NCI-H2196 treated with DMSO at 0.1 percent for 48 hours (cell line): ENCODE measurements around the gene DTNB.

ENCODE experiments used
- DNase-seq: peaks from one replicate; lab custom pipeline; 2025; ENCODE audit not compliant: unreplicated experiment; lab: John Stamatoyannopoulos, UW

DTNB gene

DNA sequence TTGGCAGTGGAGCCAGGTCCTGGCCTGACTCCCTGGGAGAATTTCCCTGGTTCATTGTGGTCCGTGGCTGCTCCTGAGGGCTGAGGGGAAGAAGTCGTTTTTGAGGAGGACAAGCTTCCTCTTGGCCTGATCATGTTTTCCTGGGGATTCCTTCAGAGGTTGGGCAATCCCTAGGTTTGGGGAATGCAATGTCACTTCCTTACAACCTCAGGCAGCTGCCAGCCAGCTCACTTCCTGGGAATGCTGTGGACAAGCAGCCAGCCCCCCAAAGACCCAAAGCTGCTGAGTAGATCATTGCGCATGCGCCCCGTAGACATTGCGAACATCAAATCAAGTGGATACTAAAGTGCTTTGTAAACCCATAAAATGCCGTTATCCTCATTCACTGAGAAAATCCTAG, 324.0 kb downstream of the DTNB start:
- no peak for DNase-seq

DNA sequence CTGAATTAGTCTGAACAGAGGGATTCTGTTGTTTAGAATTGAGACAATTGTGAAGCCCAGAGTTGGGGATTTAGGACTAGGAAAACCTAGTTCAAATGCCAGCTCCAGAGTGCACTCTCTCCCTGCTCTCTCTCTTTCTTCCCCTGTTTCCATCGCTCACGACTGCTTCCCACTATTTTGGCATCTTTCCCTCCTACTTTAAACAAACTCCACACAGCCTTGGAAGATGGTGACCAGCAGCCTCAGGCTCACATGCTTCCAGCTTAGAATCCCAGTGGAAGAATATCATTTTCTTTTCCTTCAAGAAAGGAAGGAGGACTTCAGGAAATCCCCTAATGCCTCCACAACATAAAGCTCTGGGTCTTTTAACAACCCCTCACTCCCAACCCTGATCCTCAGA, 325.5 kb downstream of the DTNB start:
- no peak for DNase-seq

DNA sequence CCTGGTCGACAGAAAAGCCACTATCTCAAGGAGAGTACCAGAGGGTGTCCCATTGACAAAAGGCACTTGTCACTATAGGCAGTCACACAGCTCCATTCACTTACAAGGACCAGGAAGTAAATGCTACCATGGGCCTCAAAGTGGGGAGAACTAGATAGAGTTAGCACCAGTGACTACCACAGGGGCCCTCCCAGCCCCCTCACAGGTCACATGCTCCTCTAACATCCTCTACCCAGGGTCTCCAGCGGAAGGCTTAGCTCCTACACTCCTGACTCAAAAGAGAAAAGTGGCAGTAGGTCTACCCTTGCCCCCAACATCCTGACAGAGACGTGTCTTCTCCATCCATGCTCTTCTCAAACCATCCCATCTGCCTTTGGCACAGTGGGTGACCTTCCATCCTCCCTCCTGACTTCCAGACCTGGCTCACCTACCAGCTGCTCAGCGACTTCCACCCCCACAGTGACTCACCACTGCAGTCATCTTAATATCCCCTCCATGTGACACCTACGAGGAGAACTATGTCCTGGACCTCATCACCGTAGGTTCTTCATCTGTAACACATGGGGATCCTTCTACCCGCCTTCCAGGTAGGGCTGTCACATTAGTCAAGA, 326.1 kb downstream of the DTNB start:
- no peak for DNase-seq

DNA sequence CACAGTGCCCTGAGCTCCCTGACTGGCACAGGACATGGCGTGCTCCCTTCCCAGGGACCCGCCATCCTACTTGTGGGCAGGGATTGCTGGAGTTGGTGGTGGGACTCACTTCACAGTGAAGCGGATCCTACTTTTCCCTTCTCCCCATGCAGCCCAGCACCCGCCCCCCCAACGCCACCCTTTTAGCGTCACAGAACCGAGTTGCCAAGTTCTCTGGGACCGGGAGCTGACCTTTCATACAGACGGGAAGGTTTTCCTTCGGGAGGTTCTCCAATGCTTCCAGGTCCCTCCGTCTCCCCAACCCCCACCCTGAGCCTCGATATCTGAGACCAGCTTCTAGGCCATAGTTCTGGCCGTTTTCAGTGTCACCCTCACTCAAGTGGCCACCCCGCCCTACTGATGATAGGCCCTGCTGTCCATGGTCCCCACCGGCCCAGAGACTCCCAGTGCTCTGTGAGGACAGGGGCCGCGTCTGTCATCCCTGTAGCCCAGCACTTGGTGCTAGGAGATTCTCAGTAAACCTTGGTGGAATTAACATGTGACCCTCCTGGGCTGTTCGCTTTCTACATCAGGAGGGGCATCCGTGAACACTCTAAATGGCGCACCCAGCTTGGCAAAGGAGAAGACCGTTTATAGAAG, 330.1 kb downstream of the DTNB start:
- no peak for DNase-seq

DNA sequence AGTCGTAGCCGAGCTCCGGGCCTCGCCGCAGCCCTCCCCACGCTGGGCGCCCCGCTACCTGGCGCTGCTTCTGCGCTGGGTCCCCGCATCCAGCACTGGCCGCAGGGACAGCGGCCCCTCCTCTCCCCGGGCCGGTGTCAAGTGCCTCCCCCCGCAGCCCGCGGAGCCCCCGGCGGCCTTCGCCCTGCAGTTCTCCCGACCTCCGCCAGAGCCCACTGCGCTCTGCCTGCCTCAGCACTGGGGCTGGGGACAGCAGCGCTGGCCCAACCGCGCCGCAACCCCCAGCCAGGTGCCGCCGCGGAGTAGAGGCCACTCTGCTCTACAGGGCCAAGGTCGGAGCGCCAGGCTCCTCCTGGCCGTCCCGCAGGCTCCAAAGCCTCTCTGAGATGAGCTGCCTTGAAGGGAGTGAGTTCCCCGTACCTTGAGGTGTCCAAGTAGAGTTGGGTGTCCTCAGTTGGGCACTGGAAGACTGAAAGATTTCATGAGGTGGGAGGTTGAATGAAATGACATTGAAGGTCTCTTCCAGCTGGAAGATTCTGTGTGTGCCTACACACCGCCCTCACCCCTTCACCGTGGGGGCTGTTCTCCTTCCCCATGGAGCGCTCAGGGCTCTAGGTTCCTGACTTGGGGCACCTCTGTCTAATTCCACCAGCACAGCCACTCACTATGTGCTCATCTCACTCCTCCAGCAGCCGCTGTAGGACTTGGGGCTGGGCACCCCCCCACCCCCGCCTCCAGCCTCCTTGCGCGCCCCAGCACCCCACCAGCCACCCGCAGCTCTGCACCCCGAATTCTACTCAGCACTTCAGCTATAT, 330.8 kb downstream of the DTNB start:
- peak; percentile 61 for DNase-seq

DNA sequence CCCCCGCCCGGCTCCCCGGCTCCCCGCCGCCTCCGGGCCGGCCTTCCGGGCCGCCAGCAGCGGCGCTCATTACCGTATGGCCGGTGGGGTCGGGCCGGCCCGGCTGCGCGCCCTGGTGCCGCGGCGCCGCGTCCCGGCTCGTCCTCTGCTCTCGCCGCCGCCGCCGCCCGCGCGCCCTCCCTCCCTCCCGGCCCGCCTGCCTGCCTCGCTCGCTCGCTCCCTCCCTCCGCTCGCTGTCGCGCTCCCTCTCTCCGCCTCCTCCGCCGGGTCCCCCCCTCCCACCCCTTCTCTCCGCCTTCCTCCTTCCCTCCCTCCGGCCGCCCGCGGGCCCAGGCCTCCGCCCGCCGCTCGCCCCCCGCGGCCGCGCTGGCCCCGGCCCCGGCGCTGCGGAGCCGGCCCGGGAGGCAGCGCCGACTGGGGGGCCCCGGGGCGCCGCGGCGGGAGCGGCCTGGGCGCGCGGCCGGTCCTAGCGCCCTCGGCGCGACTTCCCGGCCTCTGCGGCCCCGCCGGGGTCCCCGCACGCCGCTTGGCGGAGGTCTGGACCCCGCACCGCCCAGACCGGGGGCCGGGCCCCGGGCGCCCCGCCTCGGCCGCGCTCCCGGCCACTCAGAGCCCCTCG, 331.5 kb downstream of the DTNB start, which contains the start of gene DNMT3A:
Gene DNMT3A, minus strand, starts transcription at position 173 of the 619 bp plus-strand sequence. CDS start 27,941 bp downstream, outside the sequence.
- DNase-seq = peak; percentile 64

DNA sequence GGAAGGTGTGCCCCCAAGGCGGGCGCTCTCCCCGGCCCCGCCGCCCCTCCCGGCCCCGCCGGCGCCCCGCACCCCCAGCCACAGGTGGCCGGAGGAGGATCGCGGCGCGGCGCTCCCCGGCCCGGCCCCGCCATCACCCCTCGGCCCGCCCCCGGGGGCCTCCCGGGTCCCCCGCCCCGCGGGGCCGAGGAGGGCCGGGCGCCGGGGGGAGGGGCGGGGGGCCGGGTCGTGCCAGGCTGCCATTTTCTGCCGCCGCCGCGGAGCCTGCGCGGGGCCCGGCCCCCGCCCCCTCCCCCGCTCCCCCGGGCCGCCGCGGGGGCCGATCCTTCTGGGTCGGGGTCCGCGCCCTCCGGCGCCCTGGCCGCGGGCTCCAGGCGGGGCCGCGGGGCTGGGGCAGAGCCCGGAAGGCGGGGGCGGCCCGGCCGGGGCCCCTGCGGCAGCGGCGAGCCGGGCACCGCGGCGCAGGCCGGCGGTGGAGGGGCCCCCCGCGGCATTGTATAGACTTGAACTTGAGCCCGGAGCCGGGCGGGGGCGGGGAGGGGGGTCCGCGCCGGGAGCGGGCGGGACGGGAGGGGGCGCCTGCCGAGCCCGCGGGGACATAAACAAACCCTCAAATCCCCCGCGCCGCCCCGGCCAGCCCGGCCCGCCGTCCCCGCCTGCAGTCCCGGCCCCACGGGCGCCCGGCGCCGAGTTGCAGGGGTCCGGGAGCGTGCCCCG, 332.2 kb downstream of the DTNB start:
- DNase-seq = no peak

DNA sequence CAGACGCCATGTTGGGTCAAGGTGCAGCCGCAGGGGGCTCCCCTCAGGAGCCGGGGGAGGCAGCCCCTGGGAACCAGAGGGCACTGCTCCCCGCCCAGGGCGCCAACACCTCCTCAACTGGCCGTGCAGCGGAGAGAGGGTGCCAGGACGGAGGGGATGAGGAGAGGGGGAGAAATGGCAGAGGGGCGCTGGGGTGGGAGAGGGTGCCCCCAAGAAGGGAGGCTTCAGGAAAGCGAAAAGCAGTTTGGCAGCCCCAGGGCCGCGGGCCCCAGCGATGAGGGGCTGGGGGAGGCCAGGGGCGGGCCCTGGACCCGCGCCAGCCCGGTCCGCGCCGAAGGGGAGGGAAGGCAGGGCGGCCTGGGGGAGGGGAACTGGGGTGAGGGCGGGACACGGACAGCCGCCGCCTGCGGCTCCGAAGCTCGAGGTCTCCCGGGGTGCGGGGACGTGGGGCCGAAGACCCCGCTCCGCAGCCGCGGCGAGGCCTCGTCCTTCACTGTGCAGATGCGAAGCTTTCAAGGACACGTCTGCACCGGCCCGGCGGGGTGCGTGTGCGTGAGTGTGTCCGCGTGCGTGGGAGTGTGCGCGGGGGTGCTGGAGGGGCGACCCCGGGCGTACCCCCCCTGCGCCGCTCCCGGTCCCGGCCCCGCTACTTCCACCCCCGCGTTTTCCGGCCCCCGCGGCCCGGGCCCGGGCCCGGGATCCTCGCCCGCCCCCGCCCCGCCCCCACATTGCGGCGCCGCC, 333.0 kb downstream of the DTNB start:
- peak; percentile 20 for DNase-seq

DNA sequence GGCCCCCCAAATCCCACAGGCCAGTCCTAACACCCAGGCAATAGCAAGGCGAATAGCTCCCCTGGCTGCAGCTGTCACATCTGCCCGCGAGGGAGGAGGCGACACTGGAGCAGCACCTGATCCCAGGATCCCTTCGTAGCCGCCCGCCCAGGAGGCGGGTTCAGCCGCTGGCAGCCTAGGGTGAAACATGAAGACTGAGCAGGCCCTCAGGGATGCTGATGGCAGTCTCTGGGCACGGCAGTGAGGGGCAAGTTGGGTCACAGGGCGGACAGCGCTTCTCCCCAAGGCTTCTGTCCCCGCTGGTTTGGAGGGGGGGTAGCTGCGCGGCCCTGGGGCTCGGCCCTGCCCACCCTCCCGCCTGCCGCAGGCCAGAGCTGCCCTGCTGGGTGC, 333.6 kb downstream of the DTNB start:
- DNase-seq = peak; percentile 52

DNA sequence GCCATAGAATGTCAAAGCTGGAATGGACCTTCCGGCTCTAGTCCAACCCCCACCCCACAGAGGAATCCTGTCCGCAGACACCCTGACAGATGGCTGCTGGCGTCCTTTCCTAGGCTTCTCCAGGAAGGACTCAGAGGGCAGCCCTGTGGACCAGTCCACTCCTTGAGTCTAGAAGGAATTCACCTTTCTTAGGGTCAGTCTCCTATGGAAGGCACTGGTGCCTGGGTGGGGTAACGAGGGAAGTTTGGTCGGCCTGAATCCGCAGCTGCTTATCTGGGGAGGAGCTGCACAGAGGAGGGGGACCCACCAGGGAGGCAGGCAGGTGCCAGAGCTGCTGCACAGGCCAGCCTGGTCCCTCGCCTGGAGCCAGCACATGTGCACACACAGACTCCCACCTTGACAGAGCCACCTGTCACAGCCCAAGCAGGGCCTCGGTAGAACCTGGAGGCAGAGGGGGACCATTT, 334.1 kb downstream of the DTNB start:
- no peak for DNase-seq

DNA sequence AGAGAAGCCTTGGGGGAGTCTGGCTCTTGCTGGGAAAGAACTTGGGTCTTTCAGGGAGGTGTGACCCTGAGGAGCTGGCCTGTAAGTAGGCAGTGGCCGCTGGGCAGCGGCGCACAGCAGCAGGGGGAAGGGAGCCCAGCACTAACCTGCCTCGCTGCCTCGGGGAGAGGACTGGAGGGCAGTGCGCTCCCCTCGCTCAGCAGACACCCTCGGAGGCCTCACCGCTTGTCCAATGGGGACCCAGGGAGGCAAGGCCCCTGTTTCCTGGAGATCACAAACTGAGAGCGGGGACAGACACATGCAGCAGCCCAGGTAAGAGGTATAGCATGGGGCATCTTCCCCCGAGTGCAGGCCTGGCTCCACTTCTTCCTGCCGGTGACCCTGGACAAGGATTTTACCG, 335.0 kb downstream of the DTNB start:
- no peak for DNase-seq

DNA sequence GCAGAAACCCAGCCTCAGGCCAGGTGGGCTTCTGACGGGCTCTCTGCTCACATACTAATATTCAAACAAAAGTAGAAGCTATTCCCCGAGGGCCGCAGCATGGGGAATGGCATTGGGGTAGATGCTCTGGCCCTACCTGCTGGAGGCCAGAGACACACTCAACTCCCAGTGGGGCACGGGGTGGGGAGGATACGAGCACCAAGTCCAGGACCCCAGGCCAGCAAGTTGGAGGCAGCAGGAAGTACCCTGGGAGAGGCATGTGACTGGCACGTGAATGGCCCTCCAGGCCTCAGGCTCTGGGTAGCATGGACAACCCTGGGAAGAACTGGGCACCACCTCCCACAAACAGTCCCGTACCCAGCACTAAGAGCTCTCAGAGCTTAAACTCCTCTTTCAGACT, 335.5 kb downstream of the DTNB start:
- no peak for DNase-seq

DNA sequence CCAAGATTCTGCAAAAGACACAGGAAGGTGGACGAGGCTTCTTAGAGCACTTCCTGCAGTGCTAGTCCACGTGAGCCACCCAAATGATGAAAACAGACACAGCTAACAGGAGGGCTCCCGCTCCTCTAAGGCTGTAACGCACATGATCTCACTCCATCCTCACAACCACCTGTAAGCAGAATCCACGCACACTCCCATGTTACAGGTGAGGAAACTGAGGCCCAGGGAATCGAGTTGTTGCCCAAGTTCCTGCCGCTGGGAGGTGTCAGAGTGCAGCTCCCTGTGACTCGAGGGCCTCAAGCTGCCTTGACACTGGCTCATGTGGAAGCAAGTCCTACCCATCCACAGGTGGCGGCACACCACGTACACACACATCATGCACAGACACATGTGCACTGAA, 336.1 kb downstream of the DTNB start:
- DNase-seq = no peak

DNA sequence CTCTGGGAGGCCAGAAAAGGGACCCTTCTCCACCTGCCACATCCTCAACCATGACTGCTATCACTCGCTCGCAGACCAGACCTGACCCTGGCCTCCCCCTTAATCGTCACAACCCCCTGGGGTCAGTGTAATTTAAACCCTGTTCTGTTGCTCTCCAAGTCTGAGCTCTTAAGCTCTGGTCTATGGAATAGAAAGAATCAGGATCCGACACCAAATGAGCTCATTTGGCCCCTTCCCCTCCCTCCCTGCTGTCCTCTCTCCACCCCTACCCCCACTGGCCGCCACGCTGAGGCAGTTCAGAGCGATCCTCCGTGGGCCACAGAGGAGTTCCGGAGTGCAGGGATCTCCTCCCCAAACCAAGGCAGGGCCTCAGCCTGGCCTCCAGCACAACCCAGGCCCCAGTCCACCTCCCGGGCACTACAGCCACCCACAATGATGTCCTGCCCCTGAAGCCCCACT, 337.0 kb downstream of the DTNB start:
- no peak for DNase-seq

DNA sequence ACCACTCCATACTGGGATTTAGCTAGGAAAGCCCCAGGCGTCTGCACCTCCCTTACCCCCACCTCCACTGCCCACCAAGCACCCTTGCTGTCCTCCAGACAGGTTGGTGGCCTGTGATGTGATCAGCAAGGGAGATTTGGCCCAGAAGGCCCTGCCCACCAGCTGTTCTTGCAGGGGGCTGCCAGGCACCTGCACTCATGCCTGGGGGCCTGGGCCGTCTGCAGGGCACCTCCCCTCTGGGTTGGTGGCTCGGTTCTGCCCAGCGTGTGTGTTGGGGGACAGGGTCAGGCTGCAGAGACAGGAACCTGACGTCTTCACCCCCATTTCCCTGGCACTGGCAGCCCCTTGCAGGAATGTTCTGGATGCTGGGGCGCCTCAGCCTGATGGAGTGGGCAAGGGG, 337.4 kb downstream of the DTNB start:
- no peak for DNase-seq

DNA sequence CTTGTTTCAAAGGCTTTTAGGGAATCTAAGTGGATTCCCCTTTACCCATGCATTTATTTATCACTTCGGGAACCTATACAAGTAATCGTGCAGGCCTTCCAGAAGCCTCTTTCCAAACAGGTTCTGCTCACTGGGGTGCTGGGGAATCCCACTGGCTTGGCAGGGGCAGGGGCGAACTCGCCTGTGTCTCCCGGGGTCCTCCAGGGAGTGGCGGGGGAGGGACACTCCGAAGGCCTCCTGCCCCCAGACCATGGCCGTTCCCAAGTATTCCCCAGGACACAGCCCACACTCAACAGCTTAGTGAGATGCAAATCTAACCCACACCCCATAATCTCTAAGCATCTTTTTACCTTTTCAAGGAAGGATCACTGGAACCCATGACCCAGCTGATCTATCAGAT, 338.2 kb downstream of the DTNB start:
- no peak for DNase-seq

DNA sequence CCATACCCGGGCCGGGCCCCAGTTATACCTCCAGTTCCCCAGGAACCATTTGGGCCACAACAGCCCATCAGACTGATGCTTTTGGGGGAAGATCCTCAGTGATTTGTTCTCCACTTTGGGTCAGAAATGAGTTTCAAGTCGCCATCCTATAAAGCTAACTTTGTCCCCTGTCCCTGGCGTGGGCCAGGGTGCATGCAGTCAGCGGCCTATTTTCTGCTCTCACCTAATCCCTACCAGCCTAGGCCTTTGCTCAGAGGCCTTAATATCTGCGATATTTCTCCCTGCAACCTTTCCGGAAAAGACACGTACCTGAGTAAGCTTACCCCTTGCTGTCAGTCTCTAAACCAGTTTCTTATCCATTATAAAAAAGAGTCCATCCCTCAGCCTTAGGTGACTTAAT, 338.9 kb downstream of the DTNB start:
- DNase-seq = no peak

DNA sequence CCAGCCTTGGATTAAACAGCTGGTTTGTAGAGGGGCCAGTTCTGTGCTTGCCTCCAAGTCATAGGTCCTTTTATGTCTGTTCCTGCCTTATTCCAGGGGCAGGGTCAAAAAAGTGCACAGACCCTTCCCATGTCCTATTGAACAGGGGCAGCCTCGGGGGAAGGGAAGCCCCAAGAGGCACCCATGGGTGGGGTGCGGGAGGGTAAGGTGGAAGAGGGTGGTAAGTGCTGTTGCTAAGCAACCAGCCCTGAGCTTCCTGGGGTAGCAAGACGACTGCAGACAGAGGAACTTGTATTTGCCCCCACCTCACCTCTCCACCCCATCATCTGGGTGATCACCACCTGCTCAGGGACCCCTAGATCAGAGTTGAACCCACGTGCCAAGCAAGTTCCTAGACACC, 339.4 kb downstream of the DTNB start:
- DNase-seq = no peak

DNA sequence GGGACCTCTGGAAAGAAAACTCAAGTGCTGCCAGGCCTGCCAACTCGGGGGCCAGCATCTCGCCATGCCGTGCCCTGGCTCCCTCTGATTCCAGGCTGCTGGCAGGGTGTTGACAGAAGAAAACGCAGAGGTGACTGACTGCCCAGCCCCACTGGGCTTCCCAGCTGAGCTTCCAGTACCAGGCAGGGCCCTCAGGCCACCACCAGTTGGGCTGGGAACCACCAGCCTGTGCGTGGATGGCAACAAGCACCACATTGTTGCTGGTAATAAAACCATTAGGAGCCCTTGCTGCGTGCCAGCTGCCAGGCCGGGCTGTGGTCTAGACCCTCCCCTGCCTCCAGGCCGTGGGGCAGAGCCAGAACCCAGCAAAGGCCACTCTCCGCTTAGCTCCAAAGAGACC, 340.8 kb downstream of the DTNB start:
- no peak for DNase-seq

DNA sequence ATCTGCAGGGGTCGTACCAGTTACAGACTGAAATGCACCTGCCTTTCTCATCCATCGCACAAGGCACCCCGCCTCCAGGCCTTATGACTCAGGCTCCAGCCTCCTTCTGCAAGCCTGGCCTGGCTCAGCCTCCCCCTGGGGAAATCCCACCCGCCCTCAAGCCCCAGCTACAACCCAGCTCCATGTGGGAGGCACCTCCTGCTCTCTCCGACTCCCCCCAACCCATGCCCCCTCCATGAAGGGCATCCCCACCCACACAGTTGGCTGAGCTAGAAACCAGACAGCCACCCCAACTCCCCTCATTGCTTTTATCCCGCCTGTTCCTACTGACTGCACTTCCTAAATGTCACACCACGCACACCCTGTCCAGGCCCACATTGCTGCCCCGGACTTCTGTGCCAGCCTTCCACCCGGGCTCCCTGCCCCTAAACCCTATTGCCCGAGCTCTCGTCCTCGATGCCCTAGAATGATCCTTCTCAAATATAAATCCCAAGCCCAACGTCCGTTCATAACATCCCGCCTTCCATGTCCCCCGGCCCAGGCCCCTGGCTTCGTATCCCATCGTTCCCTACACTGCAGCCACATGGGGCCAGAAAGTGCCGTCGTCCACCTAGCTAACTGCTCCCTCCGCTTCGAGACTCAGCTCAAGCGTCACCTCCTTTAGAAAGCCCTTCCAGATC, 341.6 kb downstream of the DTNB start:
- no peak for DNase-seq
